ENCODE data around the gene MIER2.

MIER2 gene

DNA sequence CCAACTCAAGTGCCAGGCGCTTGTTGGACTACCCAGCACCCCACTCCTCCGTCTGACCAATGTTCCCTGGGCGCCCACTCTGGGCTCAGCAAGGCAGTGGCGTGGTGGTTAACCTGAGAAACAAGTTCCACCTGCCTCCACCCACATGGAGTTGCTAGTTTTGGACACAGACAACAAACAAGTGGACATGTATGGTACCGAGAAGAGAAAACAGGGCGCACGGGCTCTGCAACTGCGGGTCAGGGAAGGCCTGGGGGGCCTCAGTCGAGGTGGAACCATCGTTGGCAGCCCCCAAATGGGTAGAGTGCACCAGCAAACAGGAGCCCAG lies 2.5 kb downstream of the MIER2 start:
- H3K9me3 Mint-ChIP-seq, result no peaks in the 10 kb centered on the region
- H3K4me3 Mint-ChIP-seq, result no peak overlapping the region
- H3K36me3 Mint-ChIP-seq (ENCODE audit: insufficient read depth), result peaks cover 24% of the 10 kb centered on the region
- peak overlapping the region in 1 of 2 donors; percentile 44 for H3K27ac Mint-ChIP-seq
- no peak for ATAC-seq (replicated peaks)
- H3K27me3 Mint-ChIP-seq, result peaks cover 0 to 10% of the 10 kb centered on the region in 2 donors
- peaks cover 50 to 51% of the 10 kb centered on the region in 2 donors for H3K4me1 Mint-ChIP-seq (ENCODE audit: low read depth in 2 of 2)
- DNase-seq, result no peak

- peaks cover 51 to 55% of the 10 kb centered on the region in 2 donors for H3K4me1 Mint-ChIP-seq (ENCODE audit: low read depth in 2 of 2)
- no peak for ATAC-seq (replicated peaks)
- H3K4me3 Mint-ChIP-seq, result peak overlapping the region in 1 of 2 donors; percentile 14
- peaks cover 0 to 10% of the 10 kb centered on the region in 2 donors for H3K27me3 Mint-ChIP-seq
- peak overlapping the region in 1 of 2 donors; percentile 44 for H3K27ac Mint-ChIP-seq
- no peak for DNase-seq
- H3K9me3 Mint-ChIP-seq, result no peaks in the 10 kb centered on the region
- H3K36me3 Mint-ChIP-seq (ENCODE audit: insufficient read depth), result peaks cover 24% of the 10 kb centered on the region
Measured at GRCh38 chr19:341386-342127, 3.0 kb downstream of the MIER2 start.

DNA sequence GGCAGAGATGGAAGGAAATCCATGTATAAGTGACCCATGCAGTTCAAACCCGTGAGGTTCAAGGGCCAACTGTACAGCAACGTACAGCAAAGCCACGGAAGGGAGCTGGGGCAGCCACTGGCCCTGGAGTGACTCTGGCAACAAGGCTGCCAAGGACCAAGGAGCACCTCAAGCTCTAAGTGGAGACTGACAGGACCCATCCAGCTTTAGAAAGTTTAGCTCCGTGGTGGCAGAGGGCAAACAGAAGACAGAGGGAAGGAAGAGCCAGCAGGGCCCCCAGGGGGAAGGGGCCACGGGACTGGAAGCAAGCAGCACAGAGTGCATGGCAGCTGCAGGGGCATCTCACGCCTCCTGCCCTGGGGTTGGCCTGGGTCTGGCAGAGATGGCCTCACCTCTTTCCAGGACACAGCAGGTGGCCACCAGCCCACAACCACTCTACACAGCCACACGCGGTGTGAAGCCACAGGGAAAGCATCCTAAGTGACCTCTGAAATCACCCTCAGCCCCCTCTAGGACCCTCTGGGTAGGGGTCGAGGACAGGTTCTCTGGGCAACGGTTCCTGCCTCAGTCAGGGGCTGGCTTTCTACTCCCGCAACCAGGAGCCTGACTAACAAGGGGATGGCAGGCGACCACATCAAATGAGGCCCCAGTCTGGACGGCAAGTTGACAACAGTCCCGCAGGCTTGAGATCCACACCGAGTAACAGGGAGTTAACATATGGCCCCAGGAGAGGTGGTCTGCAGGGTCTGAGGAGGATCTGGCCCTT lies 3.8 kb downstream of the MIER2 start:
- no peaks in the 10 kb centered on the region for H3K9me3 Mint-ChIP-seq
- H3K4me3 Mint-ChIP-seq, result peak overlapping the region in 1 of 2 donors; percentile 44
- H3K27me3 Mint-ChIP-seq, result peaks cover 0 to 9% of the 10 kb centered on the region in 2 donors
- peak overlapping the region in 1 of 2 donors; percentile 83 for H3K27ac Mint-ChIP-seq
- DNase-seq (no peak), ATAC-seq (replicated peaks) (no peak)
- peaks cover 54 to 55% of the 10 kb centered on the region in 2 donors for H3K4me1 Mint-ChIP-seq (ENCODE audit: low read depth in 2 of 2)
- peaks cover 24% of the 10 kb centered on the region for H3K36me3 Mint-ChIP-seq (ENCODE audit: insufficient read depth)

GRCh38 chr19:339262-339887 lies 5.2 kb downstream of the MIER2 start:
- Mint-ChIP-seq H3K36me3 (ENCODE audit: insufficient read depth) (peaks cover 16% of the 10 kb centered on the region), H3K4me3 (no peak overlapping the region), H3K27ac (no peak overlapping the region), H3K4me1 (ENCODE audit: low read depth in 2 of 2) (peaks cover 48 to 54% of the 10 kb centered on the region in 2 donors), H3K9me3 (no peaks in the 10 kb centered on the region), H3K27me3 (no peaks in the 10 kb centered on the region)
- ATAC-seq (replicated peaks) (no peak), DNase-seq (no peak)

DNA sequence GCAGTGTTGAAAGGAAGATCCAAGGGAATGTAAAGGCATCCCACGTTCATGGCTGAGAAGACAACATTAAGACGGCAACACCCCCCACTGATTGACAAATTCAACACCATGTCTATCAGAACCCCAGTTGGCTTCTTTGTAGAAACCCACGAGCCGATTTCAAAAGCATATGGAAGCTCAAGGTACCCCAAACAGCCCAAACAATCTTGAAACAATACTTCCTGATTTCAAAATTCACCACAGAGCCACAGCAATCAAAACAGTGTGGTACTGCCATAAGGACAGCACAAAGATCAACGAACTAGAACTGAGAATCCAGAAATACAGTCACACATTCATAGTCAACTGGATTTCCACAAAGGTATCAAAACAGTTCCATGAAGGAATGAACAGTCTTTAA lies 6.2 kb downstream of the MIER2 start:
- peaks cover 43 to 49% of the 10 kb centered on the region in 2 donors for H3K4me1 Mint-ChIP-seq (ENCODE audit: low read depth in 2 of 2)
- no peaks in the 10 kb centered on the region for H3K27me3 Mint-ChIP-seq
- peak overlapping the region in 1 of 2 donors; percentile 19 for H3K27ac Mint-ChIP-seq
- H3K36me3 Mint-ChIP-seq (ENCODE audit: insufficient read depth), result peaks cover 17% of the 10 kb centered on the region
- ATAC-seq (replicated peaks) (no peak), DNase-seq (no peak)
- H3K9me3 Mint-ChIP-seq, result no peaks in the 10 kb centered on the region
- H3K4me3 Mint-ChIP-seq, result no peak overlapping the region

GRCh38 chr19:336067-336614 lies 8.5 kb downstream of the MIER2 start:
- Mint-ChIP-seq H3K27me3 (no peaks in the 10 kb centered on the region), H3K36me3 (ENCODE audit: insufficient read depth) (peaks cover 18% of the 10 kb centered on the region), H3K9me3 (no peaks in the 10 kb centered on the region)

GRCh38 chr19:335486-336066 lies 9.0 kb downstream of the MIER2 start:
- no peak overlapping the region for H3K27ac Mint-ChIP-seq
- no peak for DNase-seq
- H3K4me1 Mint-ChIP-seq (ENCODE audit: low read depth in 2 of 2), result peaks cover 27% of the 10 kb centered on the region in 2 donors
- no peaks in the 10 kb centered on the region for H3K27me3 Mint-ChIP-seq
- H3K4me3 Mint-ChIP-seq, result no peak overlapping the region
- H3K9me3 Mint-ChIP-seq, result peaks cover 0 to 2% of the 10 kb centered on the region in 2 donors
- H3K36me3 Mint-ChIP-seq (ENCODE audit: insufficient read depth), result peaks cover 23% of the 10 kb centered on the region
- no peak for ATAC-seq (replicated peaks)

More at GRCh38 chr19:336067-336614, 8.5 kb downstream of the MIER2 start:
- no peak for ATAC-seq (replicated peaks)
- H3K4me3 Mint-ChIP-seq, result no peak overlapping the region
- H3K4me1 Mint-ChIP-seq (ENCODE audit: low read depth in 2 of 2), result peaks cover 31% of the 10 kb centered on the region in 2 donors
- H3K27ac Mint-ChIP-seq, result no peak overlapping the region
- DNase-seq, result no peak

GRCh38 chr19:335072-335471 lies 9.5 kb downstream of the MIER2 start:
- H3K4me1 Mint-ChIP-seq (ENCODE audit: low read depth in 2 of 2), result peaks cover 22 to 24% of the 10 kb centered on the region in 2 donors
- peaks cover 25% of the 10 kb centered on the region for H3K36me3 Mint-ChIP-seq (ENCODE audit: insufficient read depth)
- ATAC-seq (replicated peaks), result no peak
- peaks cover 0 to 2% of the 10 kb centered on the region in 2 donors for H3K9me3 Mint-ChIP-seq
- H3K27me3 Mint-ChIP-seq, result no peaks in the 10 kb centered on the region
- DNase-seq, result no peak
- no peak overlapping the region for H3K27ac Mint-ChIP-seq
- H3K4me3 Mint-ChIP-seq, result no peak overlapping the region

GRCh38 chr19:334296-335071 lies 10.1 kb downstream of the MIER2 start:
- ATAC-seq (replicated peaks) (no peak), DNase-seq (no peak)
- Mint-ChIP-seq H3K27ac (no peak overlapping the region), H3K9me3 (peaks cover 0 to 2% of the 10 kb centered on the region in 2 donors), H3K4me3 (no peak overlapping the region), H3K36me3 (ENCODE audit: insufficient read depth) (peaks cover 27% of the 10 kb centered on the region), H3K4me1 (ENCODE audit: low read depth in 2 of 2) (peaks cover 18 to 22% of the 10 kb centered on the region in 2 donors), H3K27me3 (no peaks in the 10 kb centered on the region)

DNA sequence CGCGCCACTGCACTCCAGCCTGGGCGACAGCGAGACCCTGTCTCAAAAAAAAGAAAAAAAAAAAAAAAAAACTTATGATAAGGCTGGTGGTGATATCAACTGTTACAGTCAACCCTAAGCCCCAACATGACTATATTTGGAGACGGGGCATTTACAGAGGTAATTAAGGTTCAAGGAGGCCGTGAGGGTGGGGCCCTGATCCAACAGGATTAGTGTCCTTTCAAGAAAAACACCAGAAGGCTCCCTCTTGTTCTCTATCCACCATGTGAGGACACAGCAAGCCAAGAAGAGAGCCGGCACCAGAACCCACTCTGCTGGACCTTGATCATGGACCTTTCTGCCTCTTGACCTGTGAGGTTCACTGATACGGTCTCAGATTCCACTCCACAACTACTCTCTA lies 14.1 kb downstream of the MIER2 start:
- no peak overlapping the region for H3K4me3 Mint-ChIP-seq
- H3K4me1 Mint-ChIP-seq (ENCODE audit: low read depth in 2 of 2), result peaks cover 0 to 7% of the 10 kb centered on the region in 2 donors
- no peaks in the 10 kb centered on the region for H3K27me3 Mint-ChIP-seq
- peaks cover 0 to 4% of the 10 kb centered on the region in 2 donors for H3K9me3 Mint-ChIP-seq
- DNase-seq (no peak), ATAC-seq (replicated peaks) (no peak)
- H3K36me3 Mint-ChIP-seq (ENCODE audit: insufficient read depth), result peaks cover 37% of the 10 kb centered on the region
- no peak overlapping the region for H3K27ac Mint-ChIP-seq

DNA sequence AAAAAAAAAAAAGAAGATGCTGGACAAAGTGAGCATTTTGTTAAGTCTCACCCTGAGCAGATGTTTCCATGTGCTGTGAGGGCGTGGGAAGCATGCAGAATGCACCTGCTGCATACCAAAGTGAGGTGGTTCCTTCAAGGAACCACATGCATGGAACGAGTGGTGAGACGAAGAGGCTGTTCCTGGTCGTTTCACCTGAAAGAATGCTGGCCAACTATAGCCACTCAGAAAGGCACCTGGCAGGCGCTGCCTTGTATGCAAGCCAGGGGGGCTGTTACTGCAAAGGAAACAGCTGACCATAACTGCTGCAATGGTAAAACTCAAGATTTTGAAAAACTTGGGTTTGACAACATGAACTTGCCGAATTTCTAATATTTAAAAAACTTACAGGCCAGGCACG lies 14.7 kb downstream of the MIER2 start:
- H3K4me1 Mint-ChIP-seq (ENCODE audit: low read depth in 2 of 2), result peaks cover 0 to 3% of the 10 kb centered on the region in 2 donors
- DNase-seq (no peak), ATAC-seq (replicated peaks) (no peak)
- H3K4me3 Mint-ChIP-seq, result no peak overlapping the region
- no peaks in the 10 kb centered on the region for H3K27me3 Mint-ChIP-seq
- H3K9me3 Mint-ChIP-seq, result peaks cover 0 to 4% of the 10 kb centered on the region in 2 donors
- no peak overlapping the region for H3K27ac Mint-ChIP-seq
- H3K36me3 Mint-ChIP-seq (ENCODE audit: insufficient read depth), result peaks cover 37% of the 10 kb centered on the region

DNA sequence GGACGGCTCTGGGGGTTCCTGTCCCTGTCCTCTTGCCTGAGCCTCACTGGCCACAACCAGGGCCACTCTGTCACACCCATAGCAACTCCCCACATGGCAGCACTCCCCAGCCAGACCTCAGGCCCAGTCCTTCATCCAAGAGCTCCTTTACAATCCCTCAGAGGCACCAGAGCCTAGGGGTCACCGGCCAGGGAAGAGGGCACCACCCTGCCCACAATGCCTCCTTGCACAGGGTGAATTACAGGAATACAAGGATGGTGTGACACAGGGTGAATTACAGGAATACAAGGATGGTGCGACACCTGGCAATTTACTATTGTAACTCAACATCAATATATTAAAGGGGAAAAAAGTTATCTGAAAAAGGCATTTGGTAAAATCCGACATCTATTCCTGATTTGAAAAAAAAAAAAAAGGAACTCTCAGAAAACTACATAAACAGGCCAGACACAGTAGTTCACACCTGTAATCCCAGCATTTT lies 16.5 kb downstream of the MIER2 start:
- H3K27me3 Mint-ChIP-seq, result no peaks in the 10 kb centered on the region

More for the DNA sequence above, 16.5 kb downstream of the MIER2 start:
- Mint-ChIP-seq H3K4me1 (ENCODE audit: low read depth in 2 of 2) (no peaks in the 10 kb centered on the region), H3K36me3 (ENCODE audit: insufficient read depth) (peaks cover 30% of the 10 kb centered on the region), H3K27ac (no peak overlapping the region), H3K9me3 (peaks cover 0 to 4% of the 10 kb centered on the region in 2 donors), H3K4me3 (no peak overlapping the region)
- ATAC-seq (replicated peaks) (no peak), DNase-seq (no peak)
